HG02884 (cell line): ENCODE results near the gene GNG14.
"Not testable (repeated sequence)": the region's sequence is repeated elsewhere in the genome, so short reads cannot be mapped to it uniquely, and the experiment has no call there.

Experiments used
- ATAC-seq: cut with Tn5 transposase; IDR thresholded peaks from one replicate; pipeline ENCODE4 v1.9.1; 2021; ENCODE audit warnings: mild to moderate bottlenecking, moderate library complexity; ENCODE audit not compliant: unreplicated experiment

Gene GNG14

GRCh38 chr19:12687496-12688196 is at the start of gene GNG14:
TSS of gene GNG14 (plus strand) at chr19:12687998. CDS start at chr19:12688049, 51 bp downstream.
- ATAC-seq, result no peak

GRCh38 chr19:12638611-12639182 is 49.1 kb upstream of the GNG14 start:
- ATAC-seq, result no peak

- ATAC-seq, result no peak
These were observed 47.7 kb upstream of the GNG14 start for GRCh38 chr19:12639901-12640613.

- ATAC-seq, result no peak
These were observed 46.3 kb upstream of the GNG14 start for GRCh38 chr19:12641456-12641855.

- no peak for ATAC-seq
These were observed 45.3 kb upstream of the GNG14 start for GRCh38 chr19:12642506-12642905.

GRCh38 chr19:12643716-12644115 is 44.1 kb upstream of the GNG14 start:
- ATAC-seq, result not testable (repeated sequence)

GRCh38 chr19:12646551-12646950 is 41.2 kb upstream of the GNG14 start:
- ATAC-seq, result no peak

GRCh38 chr19:12647047-12647446 is 40.8 kb upstream of the GNG14 start:
- no peak for ATAC-seq

- no peak for ATAC-seq
These were observed 40.2 kb upstream of the GNG14 start for GRCh38 chr19:12647490-12648071.

GRCh38 chr19:12648088-12648487 is 39.7 kb upstream of the GNG14 start:
- ATAC-seq, result no peak

- no peak for ATAC-seq
These were observed 37.9 kb upstream of the GNG14 start for GRCh38 chr19:12649941-12650340.

GRCh38 chr19:12652219-12652618 is 35.6 kb upstream of the GNG14 start:
- ATAC-seq, result no peak

GRCh38 chr19:12655546-12655945 is 32.3 kb upstream of the GNG14 start:
- ATAC-seq, result no peak

- ATAC-seq, result no peak
These were observed 30.8 kb upstream of the GNG14 start for GRCh38 chr19:12656899-12657571.

GRCh38 chr19:12657966-12658365 is 29.8 kb upstream of the GNG14 start:
- no peak for ATAC-seq

GRCh38 chr19:12660980-12661379 is 26.8 kb upstream of the GNG14 start:
- no peak for ATAC-seq

GRCh38 chr19:12664406-12665280 is 23.2 kb upstream of the GNG14 start:
- ATAC-seq, result no peak

- ATAC-seq, result no peak
These were observed 22.6 kb upstream of the GNG14 start for GRCh38 chr19:12665281-12665573.

GRCh38 chr19:12665671-12666264 is 22.0 kb upstream of the GNG14 start:
- ATAC-seq, result no peak
